Right renal pelvis (tissue), 4 donors: ENCODE data around the gene SETSIP. TPM values are rescaled to one million over a fixed set of nuclear protein-coding genes. Genes with fewer than 3 reads are reported as not detected.
"Not testable (repeated sequence)": the region's sequence is repeated elsewhere in the genome, so short reads cannot be mapped to it uniquely, and the experiment has no call there.

ENCODE experiments used
- DNase-seq, 4 donors: peaks; one replicate each; pipeline ENCODE4 v3.0.0-alpha.2; 2013; ENCODE audit warnings: low read depth in 4 of 4, low spot score in 3 of 4, missing footprints in 1 of 4
- polyA plus RNA-seq, 4 donors: library from polyadenylated mRNA; unstranded; fragments of 120-200 nt; gene quantifications; one replicate each; pipeline ENCODE4 v1.2.1, GENCODE V29; 2013; ENCODE audit not compliant: insufficient read length in 4 of 4

Gene SETSIP
- 1 to 10 TPM in 1 of 4 donors, under 1 TPM in 3; 0.31 to 1.6 (median 0.59) TPM for polyA plus RNA-seq

DNA sequence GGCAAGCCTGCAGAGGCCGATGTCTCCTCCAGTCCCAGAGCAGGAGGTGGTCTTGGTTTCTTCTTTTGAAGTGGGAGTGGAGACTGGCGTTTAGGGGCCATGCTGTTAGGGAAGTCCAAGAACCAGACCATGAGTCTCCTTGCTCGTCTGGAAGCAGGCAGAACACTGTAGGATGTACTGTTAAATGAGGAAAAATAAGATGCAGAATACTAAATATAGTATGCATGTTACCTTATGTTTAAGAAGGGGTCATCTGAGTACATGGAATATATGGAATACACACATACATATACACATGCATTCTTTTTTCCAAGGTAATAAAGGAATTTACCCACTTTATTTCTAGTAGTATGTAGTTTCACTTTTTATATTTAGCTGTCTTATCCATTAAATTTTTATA, at the start of gene SETSIP:
TSS of gene SETSIP (minus strand) at position 101 of the 400 bp plus-strand sequence. CDS start at position 101, 0 bp downstream.
- no peak for DNase-seq

DNA sequence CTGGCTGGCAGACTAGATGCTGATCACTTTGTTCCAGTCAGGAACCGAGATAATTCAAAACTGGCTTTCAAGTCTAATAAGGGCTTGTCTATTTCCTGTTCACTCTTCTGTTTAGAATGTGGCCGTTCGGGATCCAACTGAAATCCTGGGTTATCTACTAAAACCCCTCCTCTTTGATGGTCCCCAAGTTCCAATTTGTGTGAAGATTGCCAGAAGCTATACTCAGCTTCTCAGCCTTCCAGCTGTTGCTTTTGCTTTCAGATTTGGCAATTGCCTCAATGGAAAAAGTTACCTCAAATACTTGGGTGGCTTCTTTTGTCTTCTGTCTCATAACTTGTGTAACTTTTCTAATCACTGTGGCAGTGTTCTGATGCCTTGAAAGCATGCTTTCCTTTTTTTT, 48.7 kb upstream of the SETSIP start:
- no peak for DNase-seq

- DNase-seq: no peak
These were observed 43.6 kb upstream of the SETSIP start for GRCh38 chr1:92118826-92119225.

DNA sequence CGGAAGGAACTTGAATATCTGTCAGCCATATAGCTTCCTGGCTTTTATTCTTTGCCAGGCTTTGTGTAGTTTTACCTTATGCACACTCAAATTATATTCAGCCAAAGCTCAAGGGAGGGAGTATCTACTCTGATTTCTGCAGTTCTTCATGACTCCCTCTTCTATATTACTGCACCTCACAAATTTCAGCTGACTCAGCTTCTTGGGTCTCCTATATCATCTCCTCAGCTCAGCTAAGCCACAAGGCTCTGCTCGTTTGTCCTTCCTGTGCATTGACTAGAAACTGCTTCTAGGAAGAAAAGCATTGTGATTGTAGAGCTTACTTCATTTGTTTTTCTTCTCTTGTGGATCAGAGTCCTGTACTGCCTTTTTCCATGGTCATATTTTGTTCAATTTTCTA, 42.3 kb upstream of the SETSIP start:
- no peak for DNase-seq

- no peak for DNase-seq
These were observed 33.4 kb upstream of the SETSIP start for GRCh38 chr1:92108631-92109030.

GRCh38 chr1:92105546-92106081, 30.4 kb upstream of the SETSIP start:
- no peak for DNase-seq

- DNase-seq: no peak
These were observed 21.1 kb upstream of the SETSIP start for GRCh38 chr1:92096317-92096716.

GRCh38 chr1:92095874-92096273, 20.7 kb upstream of the SETSIP start:
- DNase-seq: no peak

GRCh38 chr1:92094595-92094994, 19.4 kb upstream of the SETSIP start:
- no peak for DNase-seq

GRCh38 chr1:92094090-92094489, 18.9 kb upstream of the SETSIP start:
- DNase-seq: no peak

GRCh38 chr1:92091625-92092024, 16.4 kb upstream of the SETSIP start:
- DNase-seq: no peak

GRCh38 chr1:92087542-92087941, 12.3 kb upstream of the SETSIP start:
- DNase-seq: no peak

DNA sequence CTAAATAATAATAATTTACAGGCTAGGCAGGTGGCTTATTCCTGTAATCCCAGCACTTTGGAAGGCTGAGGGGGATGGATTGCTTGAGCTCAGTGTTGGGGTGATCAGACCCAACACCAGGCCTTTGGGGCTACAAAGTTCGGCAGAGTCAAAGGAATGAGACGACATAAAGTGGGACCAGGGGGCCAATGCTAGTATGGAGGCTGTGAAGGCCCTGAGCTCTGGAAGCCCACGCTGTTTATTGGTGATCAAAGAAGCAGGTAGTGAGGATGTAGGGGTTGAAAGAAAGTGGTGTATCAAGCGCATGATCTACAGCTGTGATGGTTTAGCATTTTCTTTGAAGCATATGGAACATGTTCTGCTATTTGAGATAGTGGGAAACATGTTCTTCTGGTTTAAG, 10.5 kb upstream of the SETSIP start:
- no peak for DNase-seq

DNA sequence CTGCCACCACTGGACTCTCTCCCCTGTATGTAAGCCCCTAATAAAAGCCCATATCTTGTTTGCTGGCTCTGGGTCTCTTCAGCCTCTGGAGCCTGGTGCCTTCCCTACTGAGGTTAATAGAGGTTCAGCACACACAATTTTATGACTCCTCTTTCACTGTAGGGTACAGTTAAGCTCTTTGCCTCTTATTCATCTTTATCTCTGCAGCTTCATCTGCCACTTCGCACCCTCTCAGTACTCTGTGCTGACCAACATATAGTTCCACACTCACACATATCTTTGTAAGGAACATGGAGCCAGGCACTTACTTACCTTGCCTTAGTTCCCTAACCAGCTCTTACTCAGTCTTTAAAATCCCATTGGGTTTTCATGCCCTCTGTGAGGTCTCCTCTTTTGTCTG, 9.4 kb upstream of the SETSIP start:
- DNase-seq: no peak

GRCh38 chr1:92081031-92081430, 5.8 kb upstream of the SETSIP start:
- DNase-seq: no peak

DNA sequence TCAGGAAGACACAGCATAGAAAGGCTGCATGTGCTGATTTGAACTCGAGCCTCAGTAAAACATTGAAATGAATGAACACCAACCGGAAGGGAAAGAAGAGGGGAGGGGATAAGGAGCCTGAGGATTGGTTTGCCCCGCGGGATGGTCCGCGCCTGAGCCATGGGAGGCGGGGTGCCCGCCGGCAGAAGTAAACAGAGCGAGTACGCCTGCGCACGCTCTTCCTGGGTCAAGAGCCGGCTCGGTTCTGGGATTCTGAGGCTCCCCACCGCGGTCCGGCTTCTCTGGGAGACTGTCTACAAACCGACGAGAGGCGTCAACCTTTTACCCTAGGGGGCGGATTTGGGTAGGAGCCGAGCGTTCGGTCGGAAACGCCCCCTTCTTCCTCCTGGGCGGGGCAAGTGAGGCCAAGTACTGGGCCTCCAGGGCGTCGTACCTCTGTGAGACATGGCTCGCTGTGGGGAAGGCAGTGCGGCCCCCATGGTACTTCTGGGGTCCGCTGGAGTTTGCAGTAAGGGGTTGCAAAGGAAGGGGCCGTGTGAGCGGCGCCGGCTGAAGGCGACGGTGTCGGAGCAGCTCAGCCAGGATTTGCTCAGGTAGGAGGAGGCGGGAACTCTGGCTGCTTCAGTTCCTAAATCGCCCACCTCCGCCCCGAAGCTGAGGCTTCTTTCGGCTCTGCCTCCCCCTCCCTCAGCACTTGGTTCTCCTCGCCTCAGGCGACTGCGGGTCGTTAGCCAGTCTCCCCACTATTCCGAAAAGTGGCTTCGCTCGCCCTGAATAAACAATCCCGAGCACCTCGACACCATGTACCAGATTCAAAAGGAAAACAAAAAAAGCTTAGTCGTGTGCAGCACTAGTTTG, 5.1 kb upstream of the SETSIP start, which contains the start of gene BTBD8:
TSS of gene BTBD8 (plus strand) at position 218 of the 858 bp plus-strand sequence. CDS start at position 445, 227 bp downstream.
- peak; percentile 51 to 71 (median 62) for DNase-seq

- DNase-seq: no peak
These were observed 4.2 kb upstream of the SETSIP start for GRCh38 chr1:92079441-92079840.

DNA sequence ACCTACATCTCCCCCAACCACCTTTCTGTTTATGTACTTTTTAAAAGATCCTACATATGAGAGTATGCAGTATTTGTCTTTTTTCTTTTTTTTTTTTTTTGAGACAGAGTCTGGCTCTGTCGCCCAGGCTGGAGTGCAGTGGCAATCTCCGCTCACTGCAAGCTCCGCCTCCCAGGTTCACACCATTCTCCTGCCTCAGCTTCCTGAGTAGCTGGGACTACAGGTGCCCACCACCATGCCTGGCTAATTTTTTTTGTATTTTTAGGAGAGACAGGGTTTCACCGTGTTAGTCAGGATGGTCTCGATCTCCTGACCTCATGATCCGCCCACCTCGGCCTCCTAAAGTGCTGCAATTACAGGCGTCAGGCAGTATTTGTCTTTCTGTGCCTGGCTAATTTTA, 2.9 kb upstream of the SETSIP start:
- not testable (repeated sequence) for DNase-seq

DNA sequence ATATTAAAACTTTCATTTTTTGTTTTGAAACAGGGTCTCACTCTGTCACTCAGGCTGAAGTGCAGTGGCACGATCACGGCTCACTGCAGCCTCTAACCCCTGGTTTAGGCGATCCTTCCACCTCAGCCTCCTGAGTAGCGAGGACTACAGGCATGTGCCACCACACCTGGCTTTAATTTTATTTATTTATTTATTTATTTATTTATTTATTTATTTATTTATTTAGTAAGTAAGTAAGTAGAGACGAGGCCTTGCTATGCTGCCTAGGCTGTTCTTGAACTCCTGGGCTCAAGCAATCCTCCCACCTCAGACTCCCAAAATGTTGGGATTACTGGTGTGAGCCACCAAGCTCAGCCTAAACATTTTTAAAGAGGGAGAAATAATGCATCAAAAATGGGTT, 1.2 kb upstream of the SETSIP start:
- DNase-seq: no peak

DNA sequence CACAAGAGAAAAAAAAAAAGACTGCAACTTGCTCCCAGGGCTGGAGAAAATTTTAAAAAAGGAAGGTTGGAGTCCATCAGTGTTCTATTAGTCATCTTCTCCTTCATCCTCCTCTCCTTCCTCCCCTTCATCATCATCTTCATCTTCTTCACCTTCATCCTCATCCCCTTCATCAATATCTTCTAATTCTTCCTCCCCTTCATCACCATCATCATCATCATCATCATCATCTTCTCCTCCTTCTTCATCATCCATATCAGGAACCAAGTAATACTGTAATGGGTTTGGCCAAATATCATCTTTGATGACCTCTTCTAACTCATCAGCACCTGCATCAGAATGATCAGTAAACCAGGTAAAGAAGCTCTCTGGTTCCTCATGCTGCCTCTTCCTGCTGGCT, 765 bp downstream of the SETSIP start:
- not testable (repeated sequence) for DNase-seq

GRCh38 chr1:92070892-92071291, 4.3 kb downstream of the SETSIP start:
- DNase-seq: no peak

- no peak for DNase-seq
These were observed 8.9 kb downstream of the SETSIP start for GRCh38 chr1:92066321-92066720.
